A673 (cell line): ENCODE results near the gene GJB5. TPM values are rescaled to one million over a fixed set of nuclear protein-coding genes. Genes with fewer than 3 reads are reported as not detected.

Experiments
- Bru-seq: library from RNA; stranded (reverse); fragments of 400-500 nt; gene quantifications from one replicate; lab custom pipeline; 2021; lab: Mats Ljungman, UMichigan
- BruChase-seq, 2 experiments: library from RNA; stranded (reverse); fragments of 400-500 nt; gene quantifications; one replicate each; lab custom pipeline; 2021; lab: Mats Ljungman, UMichigan
- BruUV-seq: library from RNA; stranded (reverse); fragments of 400-500 nt; replicated peaks from 2 replicates; lab custom pipeline; 2021; lab: Mats Ljungman, UMichigan
- CTCF ChIA-PET: fragments of 300-600 bp; sonication (Branson Sonifier 250); formaldehyde crosslinking; loops from one replicate; lab custom pipeline; 2022; ENCODE audit warnings: antibody characterized with exemption; lab: Charles Lee
- POLR2A ChIA-PET: fragments of 300-600 bp; sonication (Branson Sonifier 250); formaldehyde crosslinking; loops from one replicate; lab custom pipeline; 2022; ENCODE audit warnings: antibody characterized with exemption; ENCODE audit not compliant: low non-redundant PET; lab: Charles Lee
- DNase-seq: peaks from one replicate; pipeline ENCODE4 v3.0.0-alpha.2; 2015; ENCODE audit warnings: low spot score
- H3K27ac ChIP-seq: fragments of 200-600 bp; sonication (generic); 2 replicates; pipeline ENCODE4 v1.5.1; 2016; ENCODE audit warnings: mixed run types, low read depth, mild to moderate bottlenecking, mixed read lengths, antibody characterized with exemption, low read length; ENCODE audit not compliant: poor library complexity, severe bottlenecking
- H3K27me3 ChIP-seq: fragments of 200-600 bp; sonication (generic); replicated peaks from 2 replicates; pipeline ENCODE4 v1.6.1; 2017; ENCODE audit warnings: mixed run types, low read depth, mild to moderate bottlenecking, mixed read lengths, antibody characterized with exemption, low read length; ENCODE audit not compliant: insufficient read depth, poor library complexity
- H3K36me3 ChIP-seq: fragments of 200-600 bp; sonication (generic); 2 replicates; pipeline ENCODE4 v1.6.1; 2016; ENCODE audit warnings: mixed run types, mild to moderate bottlenecking, mixed read lengths, antibody characterized with exemption, low read length; ENCODE audit not compliant: insufficient read depth, poor library complexity, severe bottlenecking
- H3K4me1 ChIP-seq: fragments of 200-600 bp; sonication (generic); 2 replicates; pipeline ENCODE4 v1.6.1; 2017; ENCODE audit warnings: mixed run types, mild to moderate bottlenecking, mixed read lengths, antibody characterized with exemption, low read length; ENCODE audit not compliant: insufficient read depth, poor library complexity, severe bottlenecking
- H3K4me3 ChIP-seq: fragments of 200-600 bp; sonication (generic); 2 replicates; pipeline ENCODE4 v1.5.1; 2016; ENCODE audit warnings: low read depth, mixed run types, mild to moderate bottlenecking, mixed read lengths, low read length; ENCODE audit not compliant: poor library complexity, severe bottlenecking
- H3K9me3 ChIP-seq: fragments of 200-600 bp; sonication (generic); 2 replicates; pipeline ENCODE4 v1.6.1; 2016; ENCODE audit warnings: mixed run types, low read depth, mild to moderate bottlenecking, mixed read lengths, antibody characterized with exemption, low read length; ENCODE audit not compliant: poor library complexity, severe bottlenecking
- CTCF ChIP-seq: fragments of 300-800, 200-600 bp; sonication (generic); conservative IDR thresholded peaks from 2 replicates; pipeline ENCODE4 v1.5.1; 2017; ENCODE audit warnings: low read depth, mild to moderate bottlenecking, antibody characterized with exemption, low read length, moderate library complexity, mixed read lengths
- EZH2 ChIP-seq: fragments of 200-600 bp; sonication (generic); IDR thresholded peaks from 2 replicates; pipeline ENCODE4 v1.6.1; 2017; ENCODE audit warnings: borderline replicate concordance, low read depth, mild to moderate bottlenecking, mixed read lengths, antibody characterized with exemption, low read length; ENCODE audit not compliant: poor library complexity, severe bottlenecking
- intact Hi-C: fragments of 100-400 bp; cut with micrococcal nuclease; formaldehyde crosslinking; loops from one replicate; pipeline ENCODE4 v1.10.0; 2022; ENCODE audit not compliant: unreplicated experiment
- long read RNA-seq: library from polyadenylated mRNA; stranded (forward); transcript quantifications from one replicate; pipeline ENCODE4 v2.0.0, GENCODE V29; 2022
- total RNA-seq: library from RNA; stranded (reverse); gene quantifications from 2 replicates; pipeline ENCODE4 v1.2.3, GENCODE V29; 2021

GJB5 gene
- total RNA-seq: not detected in 2 replicates
- Bru-seq, nascent RNA: not detected
- not detected for BruChase-seq, experiment 1, labeled RNA remaining after a 2-hour chase
- BruChase-seq, experiment 2, labeled RNA remaining after a 6-hour chase: not detected
- long read RNA-seq: 0 reads

- Histone ChIP-seq H3K9me3 (no peaks in the 10 kb centered on the region), H3K27me3 (peaks cover 4% of the 10 kb centered on the region), H3K36me3 (no peaks in the 10 kb centered on the region), H3K27ac (no peak within 1 kb of the TSS), H3K4me3 (no peak within 1 kb of the TSS), H3K4me1 (no peaks in the 10 kb centered on the region)
- ChIA-PET POLR2A (no interaction called here), CTCF (interaction anchor here (0.7 kb wide), 1 partner anchor 11 kb away, joined by 4 read pairs; no protein-coding TSS in a partner anchor)
- no peak for DNase-seq
- intact Hi-C loops: no loop called here
- TF ChIP-seq EZH2: no peak
- no peak for TF ChIP-seq CTCF
- BruUV-seq: no TSS peak
These were observed at the start of gene GJB5 for GRCh38 chr1:34754964-34755637. Gene GJB5, plus strand, starts transcription at chr1:34755047. Its CDS starts 2,284 bp downstream, at chr1:34757331.

DNA sequence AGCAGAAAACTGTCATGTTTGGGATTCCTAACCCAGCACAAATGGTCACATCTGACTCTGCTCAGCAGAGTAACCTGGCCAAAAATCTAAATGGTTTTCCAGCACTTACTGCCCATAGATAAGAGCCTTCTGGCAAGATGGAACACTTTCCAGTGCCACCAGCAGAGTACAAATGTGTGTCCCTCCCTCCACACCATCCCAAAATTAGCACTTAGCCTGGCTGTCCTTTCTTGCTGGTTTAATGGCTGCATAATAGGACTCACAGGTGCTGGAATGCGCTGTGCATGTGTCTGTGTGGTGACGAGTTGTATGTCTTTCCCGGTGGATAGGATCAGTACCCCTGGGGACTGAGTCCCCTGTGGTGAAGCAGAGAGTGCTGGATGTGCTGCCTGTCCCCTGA is 49.8 kb upstream of the GJB5 start:
- intact Hi-C loops: no loop called here
- no peak for TF ChIP-seq CTCF
- TF ChIP-seq EZH2: no peak
- Histone ChIP-seq H3K9me3 (no peaks in the 10 kb centered on the region), H3K27ac (no peak overlapping the region), H3K27me3 (peaks cover 41% of the 10 kb centered on the region), H3K4me3 (no peak overlapping the region), H3K36me3 (no peaks in the 10 kb centered on the region), H3K4me1 (no peaks in the 10 kb centered on the region)
- no TSS peak for BruUV-seq
- ChIA-PET POLR2A (no interaction called here), CTCF (no interaction called here)
- no peak for DNase-seq

GRCh38 chr1:34708106-34708505 is 46.7 kb upstream of the GJB5 start:
- no TSS peak for BruUV-seq
- Histone ChIP-seq H3K27me3 (peaks cover 29% of the 10 kb centered on the region), H3K4me3 (no peak overlapping the region), H3K36me3 (no peaks in the 10 kb centered on the region), H3K27ac (no peak overlapping the region), H3K9me3 (no peaks in the 10 kb centered on the region), H3K4me1 (no peaks in the 10 kb centered on the region)
- no peak for DNase-seq
- CTCF ChIA-PET: no interaction called here
- no peak for TF ChIP-seq CTCF
- no peak for TF ChIP-seq EZH2
- intact Hi-C loops: no loop called here
- POLR2A ChIA-PET: no interaction called here
